A549 (cell line): ENCODE measurements around the gene COX7A2. TPM values are rescaled to one million over a fixed set of nuclear protein-coding genes. Genes with fewer than 3 reads are reported as not detected.

ENCODE experiments used
- ATAC-seq, 2 experiments: fragments of 200-7000 bp in 1 of 2; fragments of >200 bp in 1 of 2; cut with Nextera tagmentation in 1 of 2; cut with Tn5 transposase in 1 of 2; 3 replicates each; pipeline versions ENCODE4 v1.8.0 to v1.9.1; 2018 to 2020; ENCODE audit warnings: mild to moderate bottlenecking in 1 of 2, moderate library complexity in 1 of 2
- CTCF ChIA-PET: fragments of 300-600 bp; sonication (Branson Sonifier 250); formaldehyde crosslinking; extraction: SDS; loops from one replicate; lab custom pipeline; 2021; ENCODE audit warnings: antibody characterized with exemption, inconsistent platforms; lab: Yijun Ruan, JAX
- POLR2A ChIA-PET: fragments of 350-600 bp; formaldehyde crosslinking; extraction: SDS; loops from one replicate; lab custom pipeline; 2021; ENCODE audit warnings: antibody characterized with exemption, inconsistent platforms; lab: Yijun Ruan, JAX
- DNase-seq, 2 experiments: peaks; one replicate each; pipeline versions ENCODE4 v3.0.0 to v3.0.0-alpha.2; 2011 to 2016; ENCODE audit warnings: low read depth in 1 of 2, low spot score in 1 of 2
- FAIRE-seq: peaks from 2 replicates; lab custom pipeline; 2011; peaks lifted over from hg19 to GRCh38; lab: Jason Lieb, UNC
- H3K27ac ChIP-seq, 2 experiments: fragments of >200 bp; sonication (Bioruptor Twin); formaldehyde crosslinking; 3 replicates each; pipeline ENCODE4 v1.5.1; 2016 to 2017
- H3K4me1 ChIP-seq: fragments of >200 bp; sonication (Bioruptor Twin); formaldehyde crosslinking; 3 replicates; pipeline ENCODE4 v1.6.1; 2016
- H3K4me2 ChIP-seq: fragments of >200 bp; sonication (Bioruptor Twin); formaldehyde crosslinking; 3 replicates; pipeline ENCODE4 v1.6.1; 2016
- H3K4me3 ChIP-seq: fragments of >200 bp; sonication (Bioruptor Twin); formaldehyde crosslinking; 3 replicates; pipeline ENCODE4 v1.5.1; 2016
- H3K9me3 ChIP-seq: fragments of >200 bp; sonication (Bioruptor Twin); formaldehyde crosslinking; 3 replicates; pipeline ENCODE4 v1.6.1; 2016
- CHD2 ChIP-seq: fragments of 150-350 bp; IDR thresholded peaks from 2 replicates; pipeline ENCODE4 v1.6.1; 2014; ENCODE audit warnings: low read length; ENCODE audit not compliant: partially characterized antibody
- FOSB ChIP-seq: fragments of 250-450 bp; sonication (Bioruptor Pico); IDR thresholded peaks from 2 replicates; pipeline ENCODE4 v1.5.0; 2020; ENCODE audit warnings: mild to moderate bottlenecking, moderate library complexity
- HOXB5 ChIP-seq: fragments of 250-450 bp; sonication (Bioruptor Pico); IDR thresholded peaks from 2 replicates; pipeline ENCODE4 v1.5.0; 2020; ENCODE audit warnings: mild to moderate bottlenecking, moderate library complexity
- MAZ ChIP-seq: fragments of 150-350 bp; IDR thresholded peaks from 2 replicates; pipeline ENCODE4 v1.6.1; 2014; ENCODE audit warnings: antibody characterized with exemption, low read depth, low read length, borderline replicate concordance
- NPAS2 ChIP-seq: fragments of 250-450 bp; sonication (Bioruptor Pico); IDR thresholded peaks from 2 replicates; pipeline ENCODE4 v1.8.0; 2022; ENCODE audit warnings: mild to moderate bottlenecking, moderate library complexity, borderline replicate concordance
- PHF8 ChIP-seq: fragments of 200-600 bp; sonication (generic); IDR thresholded peaks from 2 replicates; pipeline ENCODE4 v1.6.1; 2016; ENCODE audit warnings: low read depth, mild to moderate bottlenecking, antibody characterized with exemption, moderate library complexity, borderline replicate concordance
- POLR2A ChIP-seq: IDR thresholded peaks from 2 replicates; pipeline ENCODE4 v1.6.1; 2012; ENCODE audit warnings: mild to moderate bottlenecking, low read length
- RNF2 ChIP-seq: fragments of 200-600 bp; sonication (generic); IDR thresholded peaks from 2 replicates; pipeline ENCODE4 v1.6.1; 2016; ENCODE audit warnings: low read depth, mild to moderate bottlenecking, antibody characterized with exemption, moderate library complexity, borderline replicate concordance
- SREBF2 ChIP-seq: fragments of 450-650 bp; IDR thresholded peaks from 2 replicates; pipeline ENCODE4 v1.6.1; 2014; ENCODE audit warnings: mild to moderate bottlenecking, moderate library complexity
- ZC3H11A ChIP-seq: fragments of 450-650 bp; IDR thresholded peaks from 2 replicates; pipeline ENCODE4 v1.6.1; 2014; ENCODE audit warnings: antibody characterized with exemption, mild to moderate bottlenecking
- WGBS: methylation state at CpG from one replicate; pipeline ENCODE4 v1.1.6; 2017; ENCODE audit errors: missing lambda C conversion rate; 5-methylcytosine and 5-hydroxymethylcytosine counted together
- polyA plus RNA-seq, 4 experiments: library from polyadenylated mRNA; depleted of rRNA in 3 of 4; stranded (reverse); fragments of >200 nt; fragmentation: RNase III in 1 of 4; extraction: RNeasy Plus Mini Kit Qiagen cat#74134 plus additional on column Dnase treatment in 1 of 4; gene quantifications; 2 replicates in 3 of 4; 3 replicates in 1 of 4; pipeline ENCODE4 v1.2.3, GENCODE V29; 2011 to 2017
- TF ChIP-seq, protein P1 (sequence below): fragments of 450-650 bp; IDR thresholded peaks from 2 replicates; pipeline ENCODE4 v1.6.1; 2014; ENCODE audit warnings: antibody characterized with exemption
- TF ChIP-seq, protein P2 (sequence below): IDR thresholded peaks from 2 replicates; pipeline ENCODE4 v1.6.1; 2012
- TF ChIP-seq, protein P3 (sequence below): fragments of >200 bp; sonication (Bioruptor Twin); formaldehyde crosslinking; IDR thresholded peaks from 2 replicates; pipeline ENCODE4 v1.6.1; 2016
- TF ChIP-seq, protein P4 (sequence below): fragments of 250-450 bp; sonication (Bioruptor Pico); IDR thresholded peaks from 2 replicates; pipeline ENCODE4 v1.5.0; 2021; ENCODE audit warnings: mild to moderate bottlenecking, moderate library complexity, borderline replicate concordance
- TF ChIP-seq, protein P5 (sequence below): fragments of 150-350 bp; IDR thresholded peaks from 2 replicates; pipeline ENCODE4 v1.6.1; 2014; ENCODE audit warnings: low read depth, mild to moderate bottlenecking, low read length
- TF ChIP-seq, protein P6 (sequence below): fragments of 250-450 bp; sonication (Bioruptor Pico); IDR thresholded peaks from 2 replicates; pipeline ENCODE4 v1.5.0; 2020; ENCODE audit warnings: low read depth, mild to moderate bottlenecking, moderate library complexity

Gene COX7A2
- polyA plus RNA-seq, 2 of the 4 experiments (the other 2 are of a cell fraction), result 271 to 464 TPM

DNA sequence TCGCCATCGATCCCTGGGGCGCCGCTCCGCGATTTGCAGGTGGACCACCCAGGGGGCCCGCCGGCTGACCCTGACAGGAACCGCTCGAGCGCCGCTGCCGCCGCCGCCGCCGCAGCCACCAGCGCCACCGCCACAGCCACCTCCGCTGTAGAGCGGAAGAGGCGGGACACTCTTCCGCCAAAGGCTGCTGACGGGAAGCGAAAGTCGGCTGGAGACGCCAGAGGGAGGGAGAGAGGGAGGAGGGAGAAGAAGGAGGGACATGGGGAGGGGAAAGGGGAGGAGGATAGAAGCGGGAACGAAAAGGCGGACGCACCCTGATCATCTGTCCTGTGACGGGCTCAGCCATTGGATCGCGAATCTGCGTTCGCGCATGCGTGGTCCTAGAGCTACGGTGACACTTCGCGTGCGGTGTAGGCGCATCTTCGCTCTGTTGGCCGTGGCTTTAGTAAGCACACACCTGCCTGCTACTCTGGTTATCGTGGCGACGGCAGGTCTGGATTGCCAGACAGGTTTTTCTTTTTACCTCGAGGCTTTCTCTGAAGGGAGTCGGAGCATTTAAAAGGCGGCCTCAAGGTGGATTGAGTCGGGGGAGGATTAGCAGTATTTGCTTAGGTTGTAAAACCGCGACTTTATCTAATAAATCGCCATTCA is 41.2 kb upstream of the COX7A2 start, which contains the start of gene TMEM30A (continued):
- TF ChIP-seq, protein P1, sequence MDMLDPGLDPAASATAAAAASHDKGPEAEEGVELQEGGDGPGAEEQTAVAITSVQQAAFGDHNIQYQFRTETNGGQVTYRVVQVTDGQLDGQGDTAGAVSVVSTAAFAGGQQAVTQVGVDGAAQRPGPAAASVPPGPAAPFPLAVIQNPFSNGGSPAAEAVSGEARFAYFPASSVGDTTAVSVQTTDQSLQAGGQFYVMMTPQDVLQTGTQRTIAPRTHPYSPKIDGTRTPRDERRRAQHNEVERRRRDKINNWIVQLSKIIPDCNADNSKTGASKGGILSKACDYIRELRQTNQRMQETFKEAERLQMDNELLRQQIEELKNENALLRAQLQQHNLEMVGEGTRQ, result peak; percentile 75
- TF ChIP-seq HOXB5, result peak; percentile 45; the same call in 1 of the 2 replicates

DNA sequence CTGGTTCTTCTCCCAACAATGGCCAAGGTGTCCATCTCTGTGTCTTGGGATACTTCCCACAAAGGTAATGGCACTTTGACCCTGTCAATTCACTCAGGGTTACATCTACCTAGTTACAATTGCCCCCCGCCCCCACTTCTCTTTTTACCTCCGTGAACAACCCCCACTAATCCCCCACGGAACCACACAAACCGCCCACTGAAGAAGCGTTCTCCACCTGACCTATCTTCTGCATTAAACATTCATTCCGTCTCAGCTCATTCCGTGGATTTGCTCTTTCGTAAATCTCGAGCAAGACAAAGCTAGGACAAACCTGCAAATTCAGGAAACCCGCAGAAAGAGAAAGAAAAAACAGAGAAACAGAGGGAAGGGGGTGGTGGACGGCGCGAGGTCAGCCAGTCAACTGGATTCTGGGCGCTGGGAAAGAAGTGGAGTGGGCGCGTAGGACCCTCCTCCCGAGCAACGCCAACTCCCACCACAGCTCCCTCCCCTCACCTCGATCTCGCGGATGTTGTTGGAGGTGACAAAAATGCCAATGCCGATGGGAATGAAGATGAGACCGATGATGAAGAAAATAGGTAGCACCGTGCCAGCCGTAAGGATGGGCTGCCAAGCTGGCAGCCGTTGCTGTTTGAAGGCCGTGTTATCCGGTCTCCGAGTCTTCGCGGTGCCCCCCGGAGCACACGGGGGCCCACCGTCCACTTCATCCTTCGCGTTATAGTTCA is 40.5 kb upstream of the COX7A2 start:
- ATAC-seq (peak; percentile 64 to 69), DNase-seq (peak in 1 of 2 experiments; percentile 27), FAIRE-seq (no peak)
- TF ChIP-seq FOSB (CRISPR knock-in tag) (no peak), SREBF2 (no peak), NPAS2 (CRISPR knock-in tag) (no peak), RNF2 (no peak), PHF8 (no peak; the same call in 1 of the 2 replicates), CHD2 (no peak), POLR2A (no peak)
- TF ChIP-seq, protein P2, sequence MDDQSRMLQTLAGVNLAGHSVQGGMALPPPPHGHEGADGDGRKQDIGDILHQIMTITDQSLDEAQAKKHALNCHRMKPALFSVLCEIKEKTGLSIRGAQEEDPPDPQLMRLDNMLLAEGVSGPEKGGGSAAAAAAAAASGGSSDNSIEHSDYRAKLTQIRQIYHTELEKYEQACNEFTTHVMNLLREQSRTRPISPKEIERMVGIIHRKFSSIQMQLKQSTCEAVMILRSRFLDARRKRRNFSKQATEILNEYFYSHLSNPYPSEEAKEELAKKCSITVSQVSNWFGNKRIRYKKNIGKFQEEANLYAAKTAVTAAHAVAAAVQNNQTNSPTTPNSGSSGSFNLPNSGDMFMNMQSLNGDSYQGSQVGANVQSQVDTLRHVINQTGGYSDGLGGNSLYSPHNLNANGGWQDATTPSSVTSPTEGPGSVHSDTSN, result no peak
- TF ChIP-seq, protein P3, sequence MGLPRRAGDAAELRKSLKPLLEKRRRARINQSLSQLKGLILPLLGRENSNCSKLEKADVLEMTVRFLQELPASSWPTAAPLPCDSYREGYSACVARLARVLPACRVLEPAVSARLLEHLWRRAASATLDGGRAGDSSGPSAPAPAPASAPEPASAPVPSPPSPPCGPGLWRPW, result no peak
- TF ChIP-seq, protein P4, sequence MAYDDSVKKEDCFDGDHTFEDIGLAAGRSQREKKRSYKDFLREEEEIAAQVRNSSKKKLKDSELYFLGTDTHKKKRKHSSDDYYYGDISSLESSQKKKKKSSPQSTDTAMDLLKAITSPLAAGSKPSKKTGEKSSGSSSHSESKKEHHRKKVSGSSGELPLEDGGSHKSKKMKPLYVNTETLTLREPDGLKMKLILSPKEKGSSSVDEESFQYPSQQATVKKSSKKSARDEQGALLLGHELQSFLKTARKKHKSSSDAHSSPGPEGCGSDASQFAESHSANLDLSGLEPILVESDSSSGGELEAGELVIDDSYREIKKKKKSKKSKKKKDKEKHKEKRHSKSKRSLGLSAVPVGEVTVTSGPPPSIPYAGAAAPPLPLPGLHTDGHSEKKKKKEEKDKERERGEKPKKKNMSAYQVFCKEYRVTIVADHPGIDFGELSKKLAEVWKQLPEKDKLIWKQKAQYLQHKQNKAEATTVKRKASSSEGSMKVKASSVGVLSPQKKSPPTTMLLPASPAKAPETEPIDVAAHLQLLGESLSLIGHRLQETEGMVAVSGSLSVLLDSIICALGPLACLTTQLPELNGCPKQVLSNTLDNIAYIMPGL (CRISPR knock-in tag), result no peak
- TF ChIP-seq, protein P5, sequence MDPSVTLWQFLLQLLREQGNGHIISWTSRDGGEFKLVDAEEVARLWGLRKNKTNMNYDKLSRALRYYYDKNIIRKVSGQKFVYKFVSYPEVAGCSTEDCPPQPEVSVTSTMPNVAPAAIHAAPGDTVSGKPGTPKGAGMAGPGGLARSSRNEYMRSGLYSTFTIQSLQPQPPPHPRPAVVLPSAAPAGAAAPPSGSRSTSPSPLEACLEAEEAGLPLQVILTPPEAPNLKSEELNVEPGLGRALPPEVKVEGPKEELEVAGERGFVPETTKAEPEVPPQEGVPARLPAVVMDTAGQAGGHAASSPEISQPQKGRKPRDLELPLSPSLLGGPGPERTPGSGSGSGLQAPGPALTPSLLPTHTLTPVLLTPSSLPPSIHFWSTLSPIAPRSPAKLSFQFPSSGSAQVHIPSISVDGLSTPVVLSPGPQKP, result no peak
- TF ChIP-seq, protein P6, sequence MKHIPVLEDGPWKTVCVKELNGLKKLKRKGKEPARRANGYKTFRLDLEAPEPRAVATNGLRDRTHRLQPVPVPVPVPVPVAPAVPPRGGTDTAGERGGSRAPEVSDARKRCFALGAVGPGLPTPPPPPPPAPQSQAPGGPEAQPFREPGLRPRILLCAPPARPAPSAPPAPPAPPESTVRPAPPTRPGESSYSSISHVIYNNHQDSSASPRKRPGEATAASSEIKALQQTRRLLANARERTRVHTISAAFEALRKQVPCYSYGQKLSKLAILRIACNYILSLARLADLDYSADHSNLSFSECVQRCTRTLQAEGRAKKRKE, result no peak
- Histone ChIP-seq H3K4me1 (peaks cover 44% of the 10 kb centered on the region), H3K27ac (peak overlapping the region; percentile 94), H3K4me3 (peak overlapping the region; percentile 97), H3K9me3 (no peaks in the 10 kb centered on the region), H3K4me2 (peak overlapping the region; percentile 85)
- CTCF ChIA-PET, result interaction anchor here (0.8 to 2.1 kb wide), 3 partner anchors 13 to 18 kb away, joined by 3 to 6 read pairs (median 4); no protein-coding TSS in a partner anchor
- WGBS, result under 1% methylated on average over 17 of the region's 36 CpGs
- POLR2A ChIA-PET, result interaction anchor here (0.6 to 2.0 kb wide), 9 partner anchors 9 to 318 kb away, joined by 3 to 21 read pairs (median 5); partner anchors contain the start of genes COX7A2 and SENP6

DNA sequence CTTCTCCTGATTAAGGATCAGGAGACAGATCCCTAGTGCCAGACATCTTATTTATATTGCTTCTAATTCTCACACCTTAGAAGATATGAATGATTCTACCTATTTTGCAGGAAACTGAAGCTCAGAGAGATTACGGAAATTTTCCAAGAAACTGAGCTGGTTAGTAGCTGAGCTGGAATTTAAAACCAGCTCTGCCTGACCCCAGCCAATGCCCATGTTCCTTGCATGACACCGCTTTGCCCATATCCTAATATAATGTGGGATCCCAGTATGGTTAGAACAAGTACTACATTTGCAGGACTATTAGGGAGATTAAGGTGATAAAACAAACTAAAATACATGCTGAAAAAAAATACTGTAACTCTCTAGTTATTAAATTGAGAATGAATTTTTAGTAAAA is 39.1 kb upstream of the COX7A2 start:
- ChIA-PET POLR2A (no interaction called here), CTCF (interaction anchor here (1.3 to 1.7 kb wide), 2 partner anchors 11 to 16 kb away, joined by 3 to 6 read pairs; no protein-coding TSS in a partner anchor)
- Histone ChIP-seq H3K4me2 (peak overlapping the region; percentile 85), H3K9me3 (no peaks in the 10 kb centered on the region), H3K27ac (peak overlapping the region; percentile 52 to 74; a peak in 4 of 6 replicates), H3K4me1 (peaks cover 57% of the 10 kb centered on the region), H3K4me3 (peak overlapping the region; percentile 97)
- DNase-seq (no peak), FAIRE-seq (no peak), ATAC-seq (no peak)
- WGBS, result 15% methylated on average over 2 of the region's 2 CpGs
- TF ChIP-seq MAZ (no peak), ZC3H11A (no peak)
